NOMO-1 treated with DMSO at 0.1 percent for 48 hours (cell line): ENCODE data around the gene CTSZ.
A peak's percentile ranks its signal among the peaks of the same experiment; 100 is the strongest.
"Not testable (repeated sequence)": the region's sequence is repeated elsewhere in the genome, so short reads cannot be mapped to it uniquely, and the experiment has no call there.

Experiments
- DNase-seq: peaks from one replicate; lab custom pipeline; 2025; ENCODE audit not compliant: unreplicated experiment; lab: John Stamatoyannopoulos, UW

Gene CTSZ

DNA sequence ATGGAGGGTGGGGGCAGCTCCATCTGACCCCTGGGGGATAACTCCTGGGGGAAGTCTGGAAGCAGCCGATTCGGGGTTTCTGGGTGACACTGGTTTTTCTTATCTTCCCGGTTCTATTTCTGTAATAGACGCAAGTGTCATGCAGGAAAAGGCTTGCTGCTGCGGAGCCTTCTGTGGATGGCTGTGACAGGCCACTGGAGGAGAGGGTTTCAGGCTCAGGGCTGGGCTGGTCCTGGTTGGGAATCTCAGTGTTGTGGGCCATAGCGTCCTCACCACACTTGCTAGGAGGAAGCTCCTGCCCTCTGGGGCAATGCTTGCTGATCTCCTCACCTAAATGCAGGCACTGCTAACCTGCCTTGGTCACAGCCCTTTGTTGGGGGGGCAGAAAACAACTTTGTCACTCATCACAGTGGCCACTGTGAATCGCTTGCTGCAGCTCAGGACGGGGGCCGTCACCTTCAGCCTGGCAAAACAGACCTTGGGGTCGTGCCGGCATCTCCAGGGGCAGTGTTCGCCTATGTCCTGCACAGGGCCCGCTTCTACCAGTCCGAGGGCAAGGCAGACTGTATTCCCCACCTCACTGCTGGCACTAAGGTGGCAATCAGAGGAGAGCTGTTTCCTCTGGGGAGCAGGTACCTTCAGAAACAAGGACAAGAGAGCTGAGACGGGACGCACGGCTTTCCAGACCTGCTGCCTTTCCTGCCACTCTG lies 7.8 kb upstream of the CTSZ start:
- DNase-seq: no peak

DNA sequence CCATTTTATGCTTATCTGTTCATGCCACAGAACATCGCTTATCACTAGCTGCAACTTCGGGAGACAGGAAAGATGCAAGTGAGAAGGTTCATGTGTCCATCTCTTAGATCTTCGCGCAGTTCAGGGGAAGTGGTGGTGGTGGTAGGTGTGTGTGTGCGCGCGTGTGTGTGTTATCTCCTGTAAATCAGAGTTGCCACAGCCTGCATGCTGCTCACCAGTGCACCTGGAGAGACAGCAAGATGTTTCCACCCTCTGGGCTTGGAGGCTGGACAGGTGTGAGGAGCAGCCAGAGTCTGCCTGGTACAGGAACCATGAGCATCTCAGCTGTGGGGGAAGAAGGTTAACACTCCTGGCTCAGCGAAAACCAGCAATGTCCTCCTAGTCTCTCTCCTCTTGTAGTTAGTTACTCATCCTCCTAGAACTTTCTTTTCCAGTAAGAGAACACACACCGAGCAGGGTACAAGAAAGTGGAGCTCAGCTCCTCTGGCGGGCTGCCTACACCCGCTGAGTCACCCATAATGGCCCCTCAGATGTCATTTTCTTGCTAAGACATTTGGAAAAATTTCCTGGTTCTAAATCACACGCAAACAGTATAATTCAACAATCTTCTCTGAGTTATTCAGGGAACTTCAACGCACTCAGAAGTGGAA lies 7.0 kb upstream of the CTSZ start:
- no peak for DNase-seq

DNA sequence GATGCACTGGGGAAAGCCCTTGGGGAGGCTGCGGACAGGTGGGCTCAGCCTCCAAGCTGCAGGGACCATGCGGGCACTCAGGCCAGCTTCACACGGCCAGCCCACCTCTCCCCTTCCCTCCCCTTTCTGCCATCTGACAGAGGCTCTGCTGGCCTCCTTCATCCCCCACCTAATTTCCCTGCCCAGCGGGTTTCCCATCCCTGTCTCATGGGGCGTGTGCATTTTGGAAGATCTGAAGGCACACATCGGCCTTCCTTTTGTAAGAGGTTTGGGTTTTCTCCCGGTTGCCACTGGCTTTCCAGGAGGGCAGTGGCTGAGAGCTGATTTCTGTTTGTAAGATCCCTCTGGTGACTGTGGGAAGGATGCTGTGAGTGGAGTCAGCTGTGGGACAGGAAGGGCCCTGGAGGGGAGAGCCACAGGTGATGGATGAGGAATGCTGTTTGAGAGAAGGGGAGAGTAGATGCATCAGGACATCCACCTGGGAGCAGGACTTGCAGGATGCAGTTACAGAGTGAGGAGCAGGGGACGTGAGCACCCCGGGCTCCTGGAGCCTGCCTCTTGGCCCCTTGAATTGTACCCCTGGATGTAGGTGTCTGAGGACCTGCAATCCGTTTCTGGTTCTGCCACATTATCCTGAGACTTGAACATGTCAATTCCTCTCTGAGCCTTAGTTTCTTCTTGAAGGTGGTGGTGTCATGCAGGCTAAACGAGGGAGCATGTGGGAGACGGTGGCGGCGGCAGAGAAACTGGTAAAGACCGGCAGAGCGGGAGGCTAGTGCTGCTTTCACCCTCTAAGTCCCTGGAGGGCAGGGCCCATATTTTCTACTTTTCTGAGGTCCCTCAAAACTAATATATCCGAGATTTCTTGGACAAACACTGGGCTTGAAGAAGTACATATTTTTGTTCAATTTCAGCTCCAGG lies 6.2 kb upstream of the CTSZ start:
- no peak for DNase-seq

DNA sequence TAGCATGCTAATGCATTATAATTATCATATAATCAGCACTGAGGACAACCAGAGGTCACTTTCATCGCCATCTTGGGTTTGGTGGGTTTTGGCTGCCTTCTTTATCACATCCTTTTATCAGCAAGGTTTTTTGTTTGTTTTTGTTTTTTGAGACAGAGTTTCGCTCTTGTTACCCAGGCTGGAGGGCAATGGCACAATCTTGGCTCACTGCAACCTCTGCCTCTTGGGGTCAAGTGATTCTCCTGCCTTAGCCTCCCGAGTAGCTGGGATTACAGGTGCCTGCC lies 4.8 kb upstream of the CTSZ start:
- DNase-seq: not testable (repeated sequence)

DNA sequence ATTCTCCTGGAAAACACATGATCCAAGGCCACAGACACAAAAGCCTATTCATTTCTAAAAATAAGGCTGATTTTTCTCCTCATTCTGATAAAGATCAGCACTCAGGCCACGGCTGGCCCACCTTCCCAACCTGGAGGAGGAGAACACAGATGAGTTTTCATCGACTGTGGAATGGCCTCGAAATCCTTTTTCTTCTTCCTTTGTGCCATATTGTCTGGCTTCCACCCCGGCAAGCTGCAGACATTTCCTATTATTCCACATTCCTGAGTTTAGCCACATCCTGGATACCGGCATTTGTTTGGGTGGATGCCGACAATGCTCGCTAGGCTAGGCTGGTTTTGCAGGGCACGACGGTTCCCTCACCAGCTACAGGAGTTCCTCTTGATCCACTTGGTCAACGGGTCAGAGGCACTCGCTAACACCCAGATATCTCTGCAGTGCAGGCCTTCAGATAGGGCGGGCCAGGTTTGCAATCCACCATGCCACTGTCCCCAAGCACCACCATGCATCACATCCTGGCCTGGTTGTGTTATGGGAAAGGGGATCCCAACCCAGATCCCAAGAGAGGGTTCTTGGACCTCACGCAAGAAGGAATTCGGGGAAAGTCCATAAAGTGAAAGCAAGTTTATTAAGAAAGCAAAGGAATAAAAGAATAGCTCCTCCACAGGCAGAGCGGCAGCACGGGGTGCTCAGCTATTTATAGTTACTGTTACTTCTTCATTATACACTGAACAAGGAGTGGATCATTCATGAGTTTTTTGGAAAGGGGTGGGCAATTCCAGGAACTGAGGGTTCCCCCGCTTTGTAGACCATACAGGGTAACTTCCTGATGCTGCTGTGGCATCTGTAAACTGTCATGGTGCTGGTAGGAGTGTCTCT lies 4.2 kb upstream of the CTSZ start:
- no peak for DNase-seq

DNA sequence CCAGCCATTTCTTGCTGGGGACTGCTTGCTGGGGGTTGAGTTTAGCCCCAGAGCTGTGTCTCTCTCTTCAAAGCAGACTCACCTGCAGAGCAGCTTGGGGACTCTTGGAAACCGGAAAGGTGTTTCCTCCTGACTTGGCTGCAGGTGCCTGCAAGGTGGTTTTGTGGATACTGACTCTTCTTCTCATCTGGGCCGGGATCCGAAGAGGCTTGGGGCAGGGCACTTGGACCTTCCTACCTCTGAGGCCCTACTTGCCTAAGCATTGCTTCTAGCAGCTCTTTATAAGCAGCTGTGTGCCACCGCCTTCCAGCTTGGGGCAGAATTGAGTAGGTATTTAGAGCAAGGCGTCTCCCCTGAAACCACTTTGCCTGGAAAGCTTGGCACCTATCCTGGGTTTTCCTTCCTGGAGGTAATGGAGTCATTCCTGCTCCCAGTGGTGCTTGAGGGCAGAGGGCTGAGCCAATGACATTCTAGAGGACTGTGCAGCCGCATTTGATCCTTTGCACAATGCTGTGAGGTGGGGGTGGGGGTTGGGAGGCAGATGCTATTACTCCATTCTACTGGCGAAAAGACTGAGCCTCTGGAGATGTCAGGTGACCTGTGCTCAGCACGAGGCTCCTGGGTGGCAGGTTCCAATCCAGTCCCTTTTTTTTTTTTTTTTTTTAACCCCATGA lies 3.4 kb upstream of the CTSZ start:
- DNase-seq: no peak

DNA sequence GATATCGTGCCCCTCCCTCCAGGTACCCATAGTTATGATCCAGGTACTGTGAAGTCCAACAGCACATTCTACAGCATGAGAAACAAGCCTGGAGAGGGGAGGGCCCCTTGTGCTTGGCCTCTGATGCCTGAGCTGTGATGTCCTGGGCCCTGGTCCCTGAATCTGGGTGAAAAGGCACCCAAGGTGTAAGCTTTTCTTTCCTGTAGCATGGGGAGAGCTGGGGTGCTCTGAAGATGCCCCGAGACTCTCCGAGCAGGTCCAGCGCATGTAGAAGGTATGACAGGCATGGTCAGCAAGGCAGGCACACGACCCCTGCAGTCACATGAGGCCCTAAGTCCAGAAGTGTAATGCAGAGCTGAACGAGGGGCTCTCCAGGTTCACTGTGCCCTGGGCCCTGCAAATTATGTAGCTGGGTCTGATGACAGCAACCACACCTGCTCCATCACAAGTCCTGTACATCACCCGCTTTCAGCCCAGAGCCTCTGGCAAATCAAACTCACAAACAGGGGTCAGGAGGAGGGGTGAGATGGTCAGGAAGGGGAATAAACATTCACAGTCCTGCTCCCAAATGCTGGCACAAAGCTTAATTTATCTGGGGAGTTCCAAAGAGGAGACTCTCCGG lies 1.8 kb upstream of the CTSZ start:
- DNase-seq: no peak

DNA sequence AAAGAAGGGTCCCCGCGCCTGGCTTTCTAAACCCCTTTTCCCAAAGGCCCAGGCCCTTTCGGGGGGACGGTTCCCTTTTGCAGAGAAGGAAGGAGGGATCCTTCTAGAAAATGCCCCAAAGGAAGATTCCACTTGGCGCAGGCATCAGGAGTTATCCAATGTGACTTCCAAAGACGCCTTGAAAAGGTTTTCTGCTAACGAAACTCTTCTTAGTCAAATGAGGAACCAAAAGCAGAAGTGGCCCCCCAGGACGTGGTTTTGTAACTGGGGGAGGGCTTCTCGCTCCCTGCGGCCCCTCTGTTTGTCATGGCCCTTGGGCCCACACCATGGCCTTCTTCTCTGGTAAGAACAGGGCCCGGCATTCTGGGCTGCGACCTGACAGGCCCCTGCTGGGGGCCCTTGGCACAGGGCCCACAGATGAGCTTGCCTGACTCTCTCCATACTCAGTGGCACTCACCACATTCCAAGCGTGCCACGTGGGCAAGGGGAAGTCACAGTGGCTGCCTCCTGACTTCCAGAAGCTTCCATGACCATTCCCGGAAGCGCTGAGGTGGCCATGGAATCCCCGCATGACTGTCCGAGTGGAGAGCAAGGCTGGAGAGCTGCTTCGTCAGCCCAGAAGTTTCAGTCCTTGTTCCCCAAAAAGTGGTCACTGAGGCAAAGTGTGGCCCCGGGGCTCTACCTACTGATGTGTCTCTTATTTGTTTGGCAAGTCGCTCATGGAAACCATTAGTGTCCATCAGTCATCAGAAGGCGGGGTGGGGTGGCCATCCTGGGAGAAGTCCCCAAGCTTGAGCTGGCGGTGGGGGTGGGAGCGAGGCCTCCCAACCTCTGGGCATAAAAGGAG lies 834 bp upstream of the CTSZ start:
- DNase-seq: peak; percentile 96

DNA sequence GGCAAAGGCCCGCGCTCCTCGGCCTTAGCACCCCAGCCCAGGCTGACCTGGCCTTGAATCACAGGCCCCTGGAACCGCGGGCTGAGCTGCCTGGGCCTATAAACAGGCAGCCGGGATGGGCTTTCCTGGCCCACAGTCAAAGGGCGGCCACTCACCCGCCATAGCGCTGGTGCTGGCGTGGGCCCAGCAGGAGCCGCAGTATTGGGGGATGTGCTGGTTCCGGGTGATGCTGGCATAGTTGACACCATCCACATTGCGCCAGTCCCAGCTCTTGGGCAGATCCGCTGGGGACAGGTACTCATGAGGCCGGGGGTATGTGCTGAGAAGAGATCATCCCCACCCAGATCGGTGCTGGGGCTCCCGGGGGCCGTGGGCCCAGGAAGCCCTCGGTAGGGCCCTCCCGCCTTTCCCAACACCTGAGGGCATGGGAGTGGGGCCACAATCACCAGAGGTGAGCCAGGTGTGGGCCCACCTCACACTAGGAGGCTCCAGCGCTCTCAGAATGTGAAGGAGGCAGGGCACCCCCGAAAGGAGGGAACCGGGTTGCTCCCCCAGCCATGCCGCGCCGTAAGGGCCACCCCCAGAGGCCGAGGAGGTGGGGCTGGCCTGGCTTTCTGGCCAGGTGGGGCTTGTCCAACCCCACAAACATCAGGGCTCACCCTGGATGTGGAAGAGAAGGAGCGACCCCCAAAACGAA lies 739 bp downstream of the CTSZ start:
- no peak for DNase-seq

DNA sequence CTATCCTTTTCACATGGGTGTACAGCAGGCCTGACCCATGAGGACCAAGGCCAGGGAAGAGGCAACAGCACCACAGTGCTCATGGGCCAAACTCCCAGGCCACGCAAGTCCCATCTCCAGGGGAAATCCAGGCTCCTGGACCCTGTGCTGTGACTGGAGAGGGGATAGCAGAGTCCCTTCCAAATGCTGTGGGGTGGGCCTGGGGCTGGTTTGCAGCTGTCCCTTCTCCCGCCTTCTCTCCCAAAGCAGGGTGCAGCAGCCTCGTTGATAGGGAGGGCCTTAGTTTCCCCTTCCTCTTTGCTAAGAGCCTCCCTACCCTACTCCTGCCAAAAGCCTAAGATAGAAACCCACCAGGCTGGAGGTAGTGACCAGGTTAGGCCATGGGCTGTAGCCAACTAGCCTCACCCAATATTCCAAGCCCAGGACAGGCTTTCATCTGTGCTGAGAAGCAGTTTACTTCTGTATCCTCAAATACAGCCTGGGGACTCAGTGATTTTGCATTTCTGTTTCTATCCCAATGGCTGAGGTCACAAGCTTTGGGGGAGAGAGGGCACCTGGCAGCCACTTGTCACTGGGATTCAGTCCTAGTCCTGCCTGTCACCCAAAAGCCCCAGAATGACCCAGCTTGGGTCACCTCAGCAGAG lies 1.4 kb downstream of the CTSZ start:
- no peak for DNase-seq

DNA sequence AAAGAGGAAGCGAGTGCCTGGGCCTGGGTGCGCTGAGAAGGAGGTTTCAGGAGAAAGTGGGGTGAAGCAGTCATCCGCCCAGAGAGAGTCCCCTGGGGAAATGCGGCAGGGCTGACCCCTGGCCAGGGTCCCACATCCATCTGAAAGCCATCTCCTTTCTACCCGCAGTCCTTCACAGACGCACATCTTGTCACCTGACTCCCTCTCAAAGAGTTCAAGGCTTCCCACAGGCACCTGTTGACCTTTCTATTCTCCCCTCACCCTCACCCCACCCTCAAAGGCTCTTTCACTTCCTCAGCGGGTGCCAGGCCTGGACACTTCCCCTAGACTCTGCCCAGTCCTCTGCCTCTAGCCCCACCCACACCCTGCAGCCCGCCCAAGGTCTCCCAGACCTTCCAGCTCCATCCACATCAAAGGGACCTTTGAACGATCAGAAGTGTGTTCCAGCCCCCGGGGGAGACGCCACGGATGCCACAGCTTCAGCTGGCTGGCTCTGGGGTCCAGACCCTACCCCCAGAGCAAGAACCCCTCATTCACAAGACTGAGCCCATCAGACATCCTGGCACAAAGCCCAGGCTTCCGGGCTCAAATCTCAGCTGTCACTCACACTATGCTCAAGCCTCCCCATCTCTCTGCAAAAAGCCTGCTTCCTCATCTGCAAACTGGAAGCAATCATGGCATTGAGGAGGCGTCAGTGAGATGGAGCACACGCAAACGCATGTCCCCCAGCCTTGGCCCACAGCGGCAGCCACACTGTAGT lies 2.1 kb downstream of the CTSZ start:
- DNase-seq: peak; percentile 90

DNA sequence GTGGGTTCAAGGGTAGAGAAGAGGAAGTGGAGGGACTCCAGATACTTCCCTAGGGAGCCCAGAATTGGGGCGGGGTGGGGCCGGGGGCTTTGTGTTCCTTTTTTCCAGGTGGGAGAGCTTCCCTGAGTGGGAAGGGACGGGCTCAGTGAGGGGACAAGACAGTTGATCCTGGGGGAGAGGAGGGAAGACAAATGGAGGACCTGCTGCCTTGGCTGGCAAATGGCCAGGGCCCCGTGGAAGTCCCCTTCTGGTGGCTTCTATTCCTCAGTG lies 2.6 kb downstream of the CTSZ start:
- DNase-seq: no peak

DNA sequence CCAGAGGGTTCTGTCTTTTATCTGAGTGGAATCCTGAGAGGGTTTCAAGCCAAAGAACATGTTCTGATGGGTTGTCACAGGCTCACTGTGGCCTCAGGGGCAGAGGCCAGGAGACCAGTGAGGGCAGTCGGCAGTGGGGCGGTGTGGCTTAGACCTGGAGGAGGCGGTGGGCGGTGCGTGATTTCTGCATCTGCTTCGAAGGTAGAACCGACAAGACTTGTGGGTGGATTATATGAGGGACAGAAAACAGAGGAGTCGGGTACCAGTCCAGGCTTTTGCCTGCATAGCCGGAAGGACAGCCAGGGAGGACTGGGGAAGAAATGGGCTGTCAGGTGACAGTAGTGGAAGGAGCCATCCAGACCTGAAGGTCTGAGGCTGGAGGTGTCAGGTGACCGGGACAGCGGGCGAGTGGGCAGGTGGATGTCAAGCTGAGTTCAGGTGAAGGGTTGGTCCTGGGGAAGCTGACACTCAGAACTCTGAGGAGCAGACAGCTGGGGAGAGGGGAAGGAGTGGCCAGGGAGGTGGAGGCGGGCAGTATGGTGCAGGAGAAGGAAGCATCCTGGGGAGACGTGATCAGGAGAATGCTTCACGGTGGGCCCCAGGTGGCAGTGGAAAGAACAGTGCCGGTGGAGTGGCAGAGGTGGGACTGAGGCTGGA lies 3.1 kb downstream of the CTSZ start:
- DNase-seq: no peak

DNA sequence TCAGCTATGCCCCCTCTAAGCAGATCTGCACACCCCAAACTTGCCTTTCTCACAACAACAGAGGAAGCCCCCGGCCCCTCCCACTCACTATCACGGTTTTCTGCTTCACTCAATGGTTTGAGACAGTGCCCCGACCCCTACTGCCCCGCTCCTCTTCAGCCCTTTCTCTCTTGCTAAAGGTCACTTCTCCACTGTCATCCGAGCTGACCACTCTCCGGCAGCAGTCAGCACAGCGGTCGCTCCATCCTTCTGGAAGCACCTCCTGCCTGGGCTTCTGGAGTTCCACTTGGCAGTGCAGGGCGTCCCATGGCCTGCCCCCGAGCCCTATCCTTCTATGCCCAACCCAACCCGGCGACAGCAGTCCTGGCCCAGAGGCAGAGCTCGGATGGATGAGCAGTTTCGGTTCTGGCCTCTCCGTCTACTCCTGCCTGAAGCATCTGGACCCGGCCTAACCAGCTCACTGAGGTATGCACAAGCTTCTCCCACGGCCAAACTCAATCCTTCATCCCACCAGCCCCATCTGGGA lies 4.1 kb downstream of the CTSZ start:
- DNase-seq: no peak

DNA sequence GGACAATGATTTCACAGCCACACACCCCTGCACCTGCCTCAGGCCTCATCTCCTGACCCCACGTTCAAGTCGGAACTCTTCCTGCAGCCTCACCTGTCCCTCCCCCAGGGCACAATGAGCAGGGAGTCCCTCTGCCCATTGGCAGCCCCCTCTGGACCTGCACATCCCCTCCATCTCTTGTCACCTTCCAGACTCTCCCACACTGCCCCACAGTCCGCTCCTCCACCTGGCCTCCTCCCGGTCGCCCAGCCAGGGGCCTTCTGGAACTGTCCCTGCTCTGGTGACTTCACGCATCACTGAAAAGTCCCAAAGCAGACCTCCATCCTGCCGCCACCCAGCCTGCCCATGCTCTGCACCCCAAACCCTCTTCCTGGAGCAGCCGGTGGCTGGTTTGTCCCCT lies 4.7 kb downstream of the CTSZ start:
- DNase-seq: no peak

DNA sequence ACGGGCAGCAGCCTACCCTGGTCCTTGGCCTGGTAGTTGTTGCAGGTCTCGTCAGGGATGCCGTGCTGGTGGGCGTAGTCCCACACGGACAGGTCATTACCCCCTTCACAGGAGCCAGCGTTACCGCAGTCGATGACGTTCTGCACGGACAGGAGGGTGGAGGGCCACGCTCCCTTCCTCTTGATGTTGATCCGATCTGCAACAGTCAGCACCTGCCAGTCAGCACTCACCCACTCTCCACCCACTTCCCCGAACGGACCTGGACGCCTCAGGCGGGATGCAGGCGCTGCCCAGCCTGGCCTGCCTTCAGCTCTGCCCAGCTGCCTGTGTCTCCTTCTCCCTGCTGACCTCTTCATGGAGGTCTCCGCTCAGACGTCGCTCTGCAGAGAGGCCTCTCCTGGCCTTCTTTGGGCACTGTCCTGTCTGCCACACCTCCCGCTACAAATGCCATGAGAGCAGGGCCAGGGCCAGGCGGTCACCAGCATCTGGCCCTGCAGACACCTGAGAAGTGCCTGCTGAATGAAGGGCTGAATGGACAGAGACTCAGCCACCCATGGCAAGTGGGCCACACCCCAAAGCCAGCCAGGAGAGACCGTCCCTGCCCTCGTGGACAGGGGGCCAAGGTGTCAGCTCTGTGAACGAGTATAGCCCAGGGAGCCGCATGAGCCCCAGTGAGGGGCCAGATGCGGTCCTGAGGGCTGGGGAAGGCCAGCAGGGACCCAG lies 5.4 kb downstream of the CTSZ start:
- no peak for DNase-seq
